Stomach (tissue), 9 donors: ENCODE data around the gene PELO. TPM values are rescaled to one million over a fixed set of nuclear protein-coding genes. Genes with fewer than 3 reads are reported as not detected.

ENCODE experiments used
- DNase-seq, 2 donors: peaks; one replicate each; pipeline versions ENCODE4 v3.0.0 to v3.0.0-alpha.2; 2013 to 2019
- H3K27ac ChIP-seq, 5 donors: fragments of 200-600 bp in 4 of 5; sonication (generic) in 4 of 5; one replicate each; pipeline ENCODE4 v1.5.1; 2013 to 2019; ENCODE audit warnings: mild to moderate bottlenecking in 1 of 5, moderate library complexity in 1 of 5
- H3K27me3 ChIP-seq, 3 donors: fragments of 200-600 bp; sonication (generic); one replicate each; pipeline ENCODE4 v1.5.1; 2017 to 2019; ENCODE audit warnings: mixed run types in 1 of 3
- H3K36me3 ChIP-seq, 4 donors: fragments of 200-600 bp; sonication (generic); 1 replicate in 3 of 4; 2 replicates in 1 of 4; pipeline ENCODE4 v1.5.1; 2016 to 2019
- H3K4me1 ChIP-seq, 4 donors: fragments of 200-600 bp; sonication (generic); one replicate each; pipeline ENCODE4 v1.5.1; 2016 to 2019
- H3K4me3 ChIP-seq, 4 donors: fragments of 200-600 bp; sonication (generic) in 3 of 4; one replicate each; pipeline ENCODE4 v1.5.1; 2016 to 2019; ENCODE audit warnings: mild to moderate bottlenecking in 1 of 4
- H3K9me3 ChIP-seq, 4 donors: fragments of 200-600 bp; sonication (generic); one replicate each; pipeline ENCODE4 v1.5.1; 2016 to 2019
- CTCF ChIP-seq, 7 experiments: fragments of 450-650 bp in 4 of 7; fragments of 200-600 bp in 3 of 7; sonication (generic) in 3 of 7; IDR thresholded peaks; one replicate each; pipeline ENCODE4 v1.5.1; 2016 to 2019; ENCODE audit warnings: antibody characterized with exemption in 7 of 7, control low read depth in 2 of 7, mild to moderate bottlenecking in 1 of 7
- EP300 ChIP-seq: sonication (generic); formaldehyde crosslinking; IDR thresholded peaks from one replicate; pipeline ENCODE4 v1.6.1; 2017; ENCODE audit warnings: antibody characterized with exemption
- POLR2A ChIP-seq, 4 donors: fragments of 450-650 bp; IDR thresholded peaks; one replicate each; pipeline ENCODE4 v1.6.1; 2016; ENCODE audit warnings: antibody characterized with exemption in 4 of 4, control low read depth in 2 of 4, mild to moderate bottlenecking in 1 of 4, moderate library complexity in 1 of 4
- POLR2AphosphoS5 ChIP-seq, 3 donors: sonication (generic); formaldehyde crosslinking; IDR thresholded peaks; one replicate each; pipeline ENCODE4 v1.6.1; 2016; ENCODE audit warnings: antibody characterized with exemption in 3 of 3
- WGBS, 5 donors: extraction: QIAGEN DNeasy Blood & Tissue Kit in 3 of 5; methylation state at CpG; one replicate each; pipeline versions ENCODE4 v1.1.5 to v1.1.7; 2013 to 2018; 5-methylcytosine and 5-hydroxymethylcytosine counted together
- intact Hi-C: fragments of 100-400 bp; cut with DNase I; formaldehyde crosslinking; loops from one replicate; pipeline ENCODE4 v1.15.1; 2023; ENCODE audit warnings: low total_unique reads
- polyA plus RNA-seq, 3 donors: library from polyadenylated mRNA; stranded (reverse); fragments of 200-250 nt; gene quantifications; one replicate each; pipeline ENCODE4 v1.2.3, GENCODE V29; 2013
- total RNA-seq, 5 donors: library from RNA; depleted of rRNA; stranded (reverse); fragments of >200 nt; gene quantifications; one replicate each; pipeline versions ENCODE4 v1.1.0 to v1.2.3, GENCODE V29; 2014 to 2016
- donor health status: healthy with polysubstance abuse.
- donor health status: Bipolar disorder and iron deficiency.
- donor health status: healthy.

Gene PELO
- total and polyA plus RNA-seq, 8 donors: 5.8 to 62.2 (median 12.5) TPM

- no peak for TF ChIP-seq EP300
- Histone ChIP-seq H3K27me3 (no peaks in the 10 kb centered on the region), H3K4me1 (peaks cover 0 to 15% (median 6%) of the 10 kb centered on the region in 4 donors), H3K36me3 (no peaks in the 10 kb centered on the region), H3K4me3 (no peak overlapping the region), H3K27ac (no peak overlapping the region), H3K9me3 (no peaks in the 10 kb centered on the region)
- intact Hi-C loops: no loop called here
- 35 to 65% (median 43%) methylated on average over 1 of the region's 1 CpG for WGBS, 5 donors
- no peak for DNase-seq
These were observed 39.1 kb upstream of the PELO start for GRCh38 chr5:52748590-52748989.

GRCh38 chr5:52749666-52750065, 38.0 kb upstream of the PELO start:
- peaks cover 0 to 4% (median 0%) of the 10 kb centered on the region in 4 donors for H3K4me1 ChIP-seq
- DNase-seq: no peak
- no peaks in the 10 kb centered on the region for H3K27me3 ChIP-seq
- H3K27ac ChIP-seq: no peak overlapping the region
- intact Hi-C loops: no loop called here
- no peak overlapping the region for H3K4me3 ChIP-seq
- H3K36me3 ChIP-seq: no peaks in the 10 kb centered on the region
- TF ChIP-seq EP300 (no peak), POLR2AphosphoS5 (IDR thresholded peaks at IDR 0.05) (no peak), POLR2A (IDR thresholded peaks at IDR 0.05) (no peak), CTCF (IDR thresholded peaks at IDR 0.05) (no peak)
- no peaks in the 10 kb centered on the region for H3K9me3 ChIP-seq

GRCh38 chr5:52751137-52751536, 36.6 kb upstream of the PELO start:
- no peaks in the 10 kb centered on the region for H3K27me3 ChIP-seq
- WGBS, 5 donors: 77 to 93% (median 85%) methylated on average over 1 of the region's 1 CpG
- H3K36me3 ChIP-seq: no peaks in the 10 kb centered on the region
- TF ChIP-seq POLR2AphosphoS5 (IDR thresholded peaks at IDR 0.05) (no peak), EP300 (no peak), POLR2A (IDR thresholded peaks at IDR 0.05) (no peak), CTCF (IDR thresholded peaks at IDR 0.05) (no peak)
- H3K27ac ChIP-seq: no peak overlapping the region
- DNase-seq: no peak
- intact Hi-C loops: no loop called here
- H3K4me3 ChIP-seq: no peak overlapping the region
- no peaks in the 10 kb centered on the region for H3K9me3 ChIP-seq
- no peaks in the 10 kb centered on the region for H3K4me1 ChIP-seq

- WGBS, 5 donors: 67 to 84% (median 82%) methylated on average over 2 of the region's 2 CpGs
These were observed 33.7 kb upstream of the PELO start for GRCh38 chr5:52754051-52754450.

More at GRCh38 chr5:52754051-52754450, 33.7 kb upstream of the PELO start:
- intact Hi-C loops: no loop called here
- Histone ChIP-seq H3K27me3 (no peaks in the 10 kb centered on the region), H3K4me3 (no peak overlapping the region), H3K36me3 (no peaks in the 10 kb centered on the region), H3K9me3 (no peaks in the 10 kb centered on the region), H3K4me1 (no peaks in the 10 kb centered on the region), H3K27ac (no peak overlapping the region)
- DNase-seq: no peak
- TF ChIP-seq CTCF (IDR thresholded peaks at IDR 0.05): no peak
- no peak for TF ChIP-seq POLR2A (IDR thresholded peaks at IDR 0.05)
- no peak for TF ChIP-seq POLR2AphosphoS5 (IDR thresholded peaks at IDR 0.05)
- no peak for TF ChIP-seq EP300
